GM23338 (cell line): ENCODE data around the gene ALDH3B1. TPM values are rescaled to one million over a fixed set of nuclear protein-coding genes. Genes with fewer than 3 reads are reported as not detected.
A peak's percentile ranks its signal among the peaks of the same experiment; 100 is the strongest.

Source experiments
- ATAC-seq: fragments of 200-7000 bp; cut with Tn5 transposase; 3 replicates; pipeline ENCODE4 v1.9.1; 2020
- DNase-seq: peaks from one replicate; pipeline ENCODE4 v3.0.0-alpha.2; 2015; ENCODE audit warnings: low spot score
- H2AFZ ChIP-seq: fragments of 200-600 bp; sonication (generic); 2 replicates; pipeline ENCODE4 v1.8.0; 2016; ENCODE audit warnings: antibody characterized with exemption, mild to moderate bottlenecking, moderate library complexity
- H3F3A ChIP-seq: fragments of 200-600 bp; sonication (generic); replicated peaks from 2 replicates; pipeline ENCODE4 v1.8.0; 2017; ENCODE audit warnings: antibody characterized with exemption, mixed run types, low read depth
- H3K27ac ChIP-seq: fragments of 200-600 bp; sonication (generic); 2 replicates; pipeline ENCODE4 v1.6.1; 2016; ENCODE audit warnings: low read depth
- H3K27me3 ChIP-seq: fragments of 200-600 bp; sonication (generic); 2 replicates; pipeline ENCODE4 v1.8.0; 2016; ENCODE audit warnings: mild to moderate bottlenecking, mixed run types, moderate library complexity; ENCODE audit not compliant: insufficient read depth
- H3K36me3 ChIP-seq: fragments of 200-600 bp; sonication (generic); 2 replicates; pipeline ENCODE4 v1.8.0; 2016; ENCODE audit warnings: mild to moderate bottlenecking; ENCODE audit not compliant: insufficient read depth
- H3K4me1 ChIP-seq: fragments of 200-600 bp; sonication (generic); 2 replicates; pipeline ENCODE4 v1.8.0; 2016; ENCODE audit warnings: mild to moderate bottlenecking, moderate library complexity; ENCODE audit not compliant: insufficient read depth
- H3K4me2 ChIP-seq: fragments of 200-600 bp; sonication (generic); 2 replicates; pipeline ENCODE4 v1.7.1; 2017; ENCODE audit warnings: mixed run types
- H3K4me3 ChIP-seq: fragments of 200-600 bp; sonication (generic); 2 replicates; pipeline ENCODE4 v1.6.1; 2016; ENCODE audit warnings: mixed run types
- H3K79me2 ChIP-seq: fragments of 200-600 bp; sonication (generic); replicated peaks from 2 replicates; pipeline ENCODE4 v1.8.0; 2017; ENCODE audit warnings: mild to moderate bottlenecking; ENCODE audit not compliant: insufficient read depth
- H3K9me2 ChIP-seq: fragments of 200-600 bp; sonication (generic); 2 replicates; pipeline ENCODE4 v1.8.0; 2017; ENCODE audit not compliant: insufficient read depth
- H4K20me1 ChIP-seq: fragments of 200-600 bp; sonication (generic); replicated peaks from 2 replicates; pipeline ENCODE4 v1.8.0; 2017; ENCODE audit warnings: mild to moderate bottlenecking; ENCODE audit not compliant: insufficient read depth
- H3K27ac Mint-ChIP-seq: 2 replicates; pipeline ENCODE4 v1.8.0; 2020; ENCODE audit warnings: inconsistent platforms, mild to moderate bottlenecking, moderate library complexity, mixed read lengths
- H3K27me3 Mint-ChIP-seq: 3 replicates; pipeline ENCODE4 v1.8.0; 2022; ENCODE audit warnings: low read depth, mild to moderate bottlenecking, moderate library complexity, mixed read lengths, inconsistent platforms; ENCODE audit not compliant: insufficient read depth, poor library complexity
- H3K36me3 Mint-ChIP-seq: 3 replicates; pipeline ENCODE4 v1.8.0; 2021; ENCODE audit warnings: low read depth, mild to moderate bottlenecking, inconsistent platforms, moderate library complexity, mixed read lengths
- H3K4me1 Mint-ChIP-seq: 3 replicates; pipeline ENCODE4 v1.8.0; 2020; ENCODE audit warnings: mild to moderate bottlenecking, inconsistent platforms, mixed read lengths
- H3K4me3 Mint-ChIP-seq: 3 replicates; pipeline ENCODE4 v1.8.0; 2021; ENCODE audit warnings: moderate library complexity, mild to moderate bottlenecking, inconsistent platforms, mixed read lengths
- H3K9me3 Mint-ChIP-seq: 3 replicates; pipeline ENCODE4 v1.8.0; 2020; ENCODE audit warnings: moderate library complexity, mild to moderate bottlenecking, inconsistent platforms, mixed read lengths
- CTCF ChIP-seq, 2 experiments: fragments of 200-600 bp in 1 of 2; sonication (generic) in 1 of 2; conservative IDR thresholded peaks; 2 replicates each; pipeline versions ENCODE4 v1.5.1 to v1.6.1; 2016 to 2017; ENCODE audit warnings: antibody characterized with exemption in 2 of 2, low read depth in 2 of 2, mild to moderate bottlenecking in 2 of 2, moderate library complexity in 1 of 2
- EZH2phosphoT487 ChIP-seq: fragments of 200-600 bp; sonication (generic); IDR thresholded peaks from one replicate; pipeline ENCODE4 v1.8.1; 2018; ENCODE audit warnings: antibody characterized with exemption; ENCODE audit not compliant: unreplicated experiment
- JUNB ChIP-seq: IDR thresholded peaks from one replicate; pipeline ENCODE4 v1.6.1; 2016; ENCODE audit warnings: antibody characterized with exemption; ENCODE audit not compliant: unreplicated experiment
- NANOG ChIP-seq: IDR thresholded peaks from 2 replicates; pipeline ENCODE4 v1.6.1; 2016; ENCODE audit warnings: antibody characterized with exemption, borderline replicate concordance
- POLR2AphosphoS5 ChIP-seq: IDR thresholded peaks from 2 replicates; pipeline ENCODE4 v1.6.1; 2016; ENCODE audit warnings: antibody characterized with exemption, low read depth
- REST ChIP-seq: IDR thresholded peaks from one replicate; pipeline ENCODE4 v1.6.1; 2018; ENCODE audit warnings: antibody characterized with exemption; ENCODE audit not compliant: unreplicated experiment
- STAT1 ChIP-seq: IDR thresholded peaks from one replicate; pipeline ENCODE4 v1.6.1; 2016; ENCODE audit warnings: antibody characterized with exemption; ENCODE audit not compliant: unreplicated experiment
- ZNF114 ChIP-seq: fragments of 250-450 bp; sonication (Bioruptor Pico); IDR thresholded peaks from 2 replicates; pipeline ENCODE4 v1.5.0; 2020; ENCODE audit warnings: mild to moderate bottlenecking, moderate library complexity
- ZNF331 ChIP-seq: fragments of 250-450 bp; sonication (Bioruptor Pico); IDR thresholded peaks from 2 replicates; pipeline ENCODE4 v1.5.0; 2020; ENCODE audit warnings: low read depth, mild to moderate bottlenecking, moderate library complexity
- ZNF462 ChIP-seq: fragments of 250-450 bp; sonication (Bioruptor Pico); IDR thresholded peaks from 2 replicates; pipeline ENCODE4 v1.5.0; 2020; ENCODE audit warnings: mild to moderate bottlenecking, moderate library complexity
- polyA plus RNA-seq: library from polyadenylated mRNA; unstranded; fragments of >200 nt; fragmentation: Nextera tagmentation; extraction: Ambion mirVana; gene quantifications from 2 replicates; pipeline ENCODE4 v1.2.1, GENCODE V29; 2016
- total RNA-seq: library from RNA; depleted of rRNA; stranded (reverse); fragments of >200 nt; shearing (Covaris generic); gene quantifications from 2 replicates; pipeline ENCODE4 v1.2.3, GENCODE V29; 2014
- TF ChIP-seq, protein P1 (sequence below): IDR thresholded peaks from 2 replicates; pipeline ENCODE4 v1.6.1; 2016; ENCODE audit warnings: antibody characterized with exemption

The ALDH3B1 gene
- total and polyA plus RNA-seq, 2 experiments from 2014 or later = 0.52 TPM; not detected in 1

DNA sequence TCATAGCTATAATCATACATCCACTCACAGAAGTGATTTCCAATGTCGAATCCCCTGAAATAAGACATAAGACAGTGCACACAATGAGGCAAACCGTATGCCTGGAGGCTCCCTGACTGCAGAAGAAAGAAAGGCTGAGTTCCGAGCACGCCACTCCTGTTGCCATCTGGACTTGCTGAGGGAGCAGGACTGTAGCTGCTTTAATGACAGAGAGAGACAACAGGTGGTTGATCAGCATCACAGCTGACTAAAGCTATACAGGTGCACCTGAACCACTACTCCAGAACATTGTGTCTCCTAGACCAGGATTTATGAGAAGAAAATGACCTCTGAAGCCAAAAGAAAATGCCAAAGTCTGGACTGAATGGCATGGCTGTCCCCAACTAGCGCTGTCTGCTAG, 55.7 kb downstream of the ALDH3B1 start (continued):
- TF ChIP-seq CTCF (conservative IDR thresholded peaks at IDR 0.05; ENCODE audit: low read depth in 2 of 2) = no peak
- no peak for TF ChIP-seq REST
- no peak for TF ChIP-seq STAT1
- no peak for TF ChIP-seq POLR2AphosphoS5
- no peak for TF ChIP-seq JUNB
- TF ChIP-seq EZH2phosphoT487 = no peak
- no peak for TF ChIP-seq ZNF331
- TF ChIP-seq ZNF114 (CRISPR knock-in tag) = no peak

GRCh38 chr11:68066742-68067141, 56.6 kb downstream of the ALDH3B1 start:
- peaks cover 94% of the 10 kb centered on the region for H3K36me3 Mint-ChIP-seq
- peak; percentile 69 for ATAC-seq
- TF ChIP-seq STAT1 (no peak), NANOG (no peak), ZNF462 (CRISPR knock-in tag) (no peak), EZH2phosphoT487 (no peak), JUNB (no peak)
- TF ChIP-seq, protein P1, sequence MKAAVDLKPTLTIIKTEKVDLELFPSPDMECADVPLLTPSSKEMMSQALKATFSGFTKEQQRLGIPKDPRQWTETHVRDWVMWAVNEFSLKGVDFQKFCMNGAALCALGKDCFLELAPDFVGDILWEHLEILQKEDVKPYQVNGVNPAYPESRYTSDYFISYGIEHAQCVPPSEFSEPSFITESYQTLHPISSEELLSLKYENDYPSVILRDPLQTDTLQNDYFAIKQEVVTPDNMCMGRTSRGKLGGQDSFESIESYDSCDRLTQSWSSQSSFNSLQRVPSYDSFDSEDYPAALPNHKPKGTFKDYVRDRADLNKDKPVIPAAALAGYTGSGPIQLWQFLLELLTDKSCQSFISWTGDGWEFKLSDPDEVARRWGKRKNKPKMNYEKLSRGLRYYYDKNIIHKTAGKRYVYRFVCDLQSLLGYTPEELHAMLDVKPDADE = no peak

More at GRCh38 chr11:68066742-68067141, 56.6 kb downstream of the ALDH3B1 start:
- peaks cover 7% of the 10 kb centered on the region for H3K27me3 Mint-ChIP-seq
- no peak overlapping the region for H2AFZ ChIP-seq
- no peaks in the 10 kb centered on the region for H3K4me1 ChIP-seq
- no peaks in the 10 kb centered on the region; the same call in 2 of the 3 replicates for H3K4me1 Mint-ChIP-seq
- H3K9me3 Mint-ChIP-seq = no peaks in the 10 kb centered on the region
- no peak overlapping the region for H3K4me3 ChIP-seq
- H3F3A ChIP-seq = peaks cover 34% of the 10 kb centered on the region; the same call in 1 of the 2 replicates
- no peak overlapping the region for H3K4me2 ChIP-seq
- H3K79me2 ChIP-seq = peaks cover 2% of the 10 kb centered on the region; the same call in 1 of the 2 replicates
- no peak for DNase-seq
- no peak overlapping the region for H3K27ac Mint-ChIP-seq
- peaks cover 26% of the 10 kb centered on the region for H4K20me1 ChIP-seq
- H3K27ac ChIP-seq = no peak overlapping the region
- peaks cover 78% of the 10 kb centered on the region for H3K36me3 ChIP-seq
- no peaks in the 10 kb centered on the region for H3K9me2 ChIP-seq
- no peak overlapping the region for H3K4me3 Mint-ChIP-seq
- no peaks in the 10 kb centered on the region for H3K27me3 ChIP-seq
